ENCODE results near the gene TMEM52B.

Gene TMEM52B

DNA sequence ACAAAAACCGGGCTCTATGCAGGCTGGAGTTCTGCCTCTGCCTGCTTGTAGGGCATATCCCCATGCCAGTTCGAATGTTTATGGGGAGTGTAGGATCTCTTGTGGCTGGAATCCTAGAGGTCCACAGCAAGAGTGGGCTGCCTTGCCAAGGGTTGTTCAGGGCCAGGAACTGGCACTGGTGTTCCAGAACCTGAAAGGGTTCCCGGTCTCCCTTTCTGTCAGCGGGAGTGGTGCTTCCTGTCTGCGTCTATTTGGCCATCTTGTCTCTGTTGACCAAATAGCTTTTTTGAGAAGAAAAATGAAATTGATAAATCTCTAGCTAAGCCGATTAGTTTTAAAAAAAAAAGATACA is 24.7 kb upstream of the TMEM52B start:
- POLR2A ChIA-PET: no interaction called here
- TF ChIP-seq, protein P1, sequence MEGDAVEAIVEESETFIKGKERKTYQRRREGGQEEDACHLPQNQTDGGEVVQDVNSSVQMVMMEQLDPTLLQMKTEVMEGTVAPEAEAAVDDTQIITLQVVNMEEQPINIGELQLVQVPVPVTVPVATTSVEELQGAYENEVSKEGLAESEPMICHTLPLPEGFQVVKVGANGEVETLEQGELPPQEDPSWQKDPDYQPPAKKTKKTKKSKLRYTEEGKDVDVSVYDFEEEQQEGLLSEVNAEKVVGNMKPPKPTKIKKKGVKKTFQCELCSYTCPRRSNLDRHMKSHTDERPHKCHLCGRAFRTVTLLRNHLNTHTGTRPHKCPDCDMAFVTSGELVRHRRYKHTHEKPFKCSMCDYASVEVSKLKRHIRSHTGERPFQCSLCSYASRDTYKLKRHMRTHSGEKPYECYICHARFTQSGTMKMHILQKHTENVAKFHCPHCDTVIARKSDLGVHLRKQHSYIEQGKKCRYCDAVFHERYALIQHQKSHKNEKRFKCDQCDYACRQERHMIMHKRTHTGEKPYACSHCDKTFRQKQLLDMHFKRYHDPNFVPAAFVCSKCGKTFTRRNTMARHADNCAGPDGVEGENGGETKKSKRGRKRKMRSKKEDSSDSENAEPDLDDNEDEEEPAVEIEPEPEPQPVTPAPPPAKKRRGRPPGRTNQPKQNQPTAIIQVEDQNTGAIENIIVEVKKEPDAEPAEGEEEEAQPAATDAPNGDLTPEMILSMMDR (IDR thresholded peaks at IDR 0.05; ENCODE audit: insufficient read depth, low read length, missing control alignments): no peak
- CTCF ChIA-PET: interaction anchor here (0.6 to 4.9 kb wide), 14 partner anchors 10 to 408 kb away, joined by 3 to 26 read pairs (median 3); partner anchors contain the start of gene OLR1
- DNase-seq (ENCODE audit: low read depth, low spot score): no peak
- H3K4me3 ChIP-seq (ENCODE audit: low read depth, low read length): peak overlapping the region; percentile 58

DNA sequence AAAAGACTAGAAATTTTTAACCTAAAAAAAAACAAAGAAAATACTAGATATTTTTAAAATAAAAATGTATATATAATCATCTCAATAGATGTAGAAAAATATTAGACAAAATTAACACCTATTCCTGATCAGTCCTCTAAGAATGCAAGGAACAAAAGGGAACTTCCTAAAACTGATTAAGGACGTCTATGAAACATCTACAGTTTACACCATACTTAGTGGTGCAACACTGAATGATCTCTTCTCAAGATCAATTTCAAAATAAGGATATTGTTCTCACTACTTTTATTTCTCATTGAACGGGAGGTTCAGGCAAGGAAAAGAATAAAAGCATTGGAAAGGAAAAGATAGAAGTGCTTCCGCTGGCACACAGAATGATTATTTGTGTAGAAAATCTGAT is 22.9 kb upstream of the TMEM52B start:
- ChIA-PET CTCF (interaction anchor here (0.8 to 2.1 kb wide), 2 partner anchors 34 to 63 kb away, joined by 3 to 9 read pairs; no protein-coding TSS in a partner anchor), POLR2A (no interaction called here)
- H3K4me3 ChIP-seq (ENCODE audit: low read depth, low read length): no peak overlapping the region
- DNase-seq (ENCODE audit: low read depth, low spot score): no peak
- TF ChIP-seq, protein P1 (IDR thresholded peaks at IDR 0.05; ENCODE audit: insufficient read depth, low read length, missing control alignments): no peak

DNA sequence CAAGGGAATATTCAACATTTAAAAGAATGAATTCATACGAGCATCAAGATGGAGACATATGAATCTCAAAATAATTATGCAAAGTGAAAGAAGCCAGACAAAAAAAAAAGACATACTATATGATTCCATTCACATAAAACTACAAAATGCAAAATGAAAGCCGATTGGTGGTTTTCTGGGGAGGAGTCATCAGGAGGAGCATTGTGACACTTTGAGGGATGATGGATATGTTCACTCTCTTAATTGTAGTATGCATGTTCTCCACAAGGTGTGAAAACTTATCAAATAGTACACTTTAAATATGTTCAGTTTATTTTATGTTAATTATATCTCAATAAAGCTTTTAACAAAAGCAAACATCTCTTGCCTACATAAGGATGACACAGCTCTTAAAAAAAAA is 20.4 kb upstream of the TMEM52B start:
- no peak for DNase-seq (ENCODE audit: low read depth, low spot score)
- ChIA-PET CTCF (no interaction called here), POLR2A (no interaction called here)

DNA sequence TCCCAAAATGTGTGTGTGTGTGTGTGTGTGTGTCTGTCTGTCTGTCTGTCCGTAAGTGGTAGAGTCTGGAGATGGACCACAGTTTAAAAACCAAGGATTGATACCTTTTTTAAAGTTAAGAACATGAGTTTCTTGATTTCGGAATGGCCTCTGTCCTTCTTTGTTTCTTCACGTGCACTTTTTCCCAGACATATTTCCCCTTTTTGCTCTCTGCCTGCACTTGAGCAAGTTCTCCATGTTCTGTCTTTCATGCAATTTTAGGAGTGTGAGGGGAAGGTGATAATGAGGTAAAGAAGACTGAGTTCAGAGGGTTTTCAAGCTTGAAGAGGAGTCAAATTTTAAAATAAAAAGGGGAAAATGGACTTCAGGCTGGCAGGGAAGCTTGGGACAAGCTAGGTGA is 19.6 kb upstream of the TMEM52B start:
- TF ChIP-seq, protein P1 (IDR thresholded peaks at IDR 0.05; ENCODE audit: insufficient read depth, low read length, missing control alignments): no peak
- no peak for DNase-seq (ENCODE audit: low read depth, low spot score)
- CTCF ChIA-PET: interaction anchor here (1.3 to 1.7 kb wide), 3 partner anchors 10 to 28 kb away, joined by 4 to 6 read pairs (median 5); no protein-coding TSS in a partner anchor
- no peak overlapping the region for H3K4me3 ChIP-seq (ENCODE audit: low read depth, low read length)
- POLR2A ChIA-PET: no interaction called here

More for the DNA sequence above, 20.4 kb upstream of the TMEM52B start:
- no peak overlapping the region for H3K4me3 ChIP-seq (ENCODE audit: low read depth, low read length)
- TF ChIP-seq, protein P1 (IDR thresholded peaks at IDR 0.05; ENCODE audit: insufficient read depth, low read length, missing control alignments): no peak

DNA sequence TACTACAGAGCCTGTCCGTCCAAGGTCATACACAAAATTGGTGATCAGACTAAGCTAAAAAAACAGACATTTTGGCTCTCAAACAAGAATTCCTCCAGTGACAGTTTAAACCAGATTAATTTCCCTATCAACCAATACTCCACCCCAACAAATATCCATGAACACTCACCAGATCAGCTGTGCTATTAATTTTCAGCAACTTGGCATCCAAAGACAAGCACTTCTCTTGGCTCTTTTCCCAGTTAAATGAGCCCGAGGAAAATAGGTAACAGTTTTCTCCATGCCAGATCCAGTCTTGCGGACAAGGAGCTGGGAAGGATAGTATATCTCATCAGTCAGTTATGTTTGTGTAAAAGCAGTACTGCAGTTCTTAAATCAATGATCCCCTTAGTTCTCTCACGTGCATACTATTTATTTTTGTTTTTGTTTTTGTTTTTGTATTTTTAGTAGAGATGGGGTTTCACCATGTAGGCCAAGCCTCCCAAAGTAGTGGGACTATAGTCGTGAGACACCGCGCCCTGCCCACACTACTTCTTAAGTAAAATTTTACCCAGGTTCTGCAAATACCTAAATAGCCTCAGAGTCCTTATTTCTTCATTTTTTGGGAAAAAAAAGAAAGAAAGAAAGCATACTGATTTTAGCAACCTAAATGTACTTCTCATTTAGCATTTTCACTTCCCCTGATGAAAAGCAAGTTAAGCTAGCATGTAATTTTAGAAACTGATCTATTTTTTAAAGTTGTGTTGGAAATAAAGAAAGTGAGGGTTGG is 18.0 kb upstream of the TMEM52B start:
- ChIA-PET POLR2A (no interaction called here), CTCF (interaction anchor here (0.7 to 2.9 kb wide), 7 partner anchors 8 to 34 kb away, joined by 3 to 15 read pairs (median 5); partner anchors contain the start of gene CLEC7A)
- DNase-seq (ENCODE audit: low read depth, low spot score): no peak
- TF ChIP-seq, protein P1 (IDR thresholded peaks at IDR 0.05; ENCODE audit: insufficient read depth, low read length, missing control alignments): no peak
- no peak overlapping the region for H3K4me3 ChIP-seq (ENCODE audit: low read depth, low read length)

DNA sequence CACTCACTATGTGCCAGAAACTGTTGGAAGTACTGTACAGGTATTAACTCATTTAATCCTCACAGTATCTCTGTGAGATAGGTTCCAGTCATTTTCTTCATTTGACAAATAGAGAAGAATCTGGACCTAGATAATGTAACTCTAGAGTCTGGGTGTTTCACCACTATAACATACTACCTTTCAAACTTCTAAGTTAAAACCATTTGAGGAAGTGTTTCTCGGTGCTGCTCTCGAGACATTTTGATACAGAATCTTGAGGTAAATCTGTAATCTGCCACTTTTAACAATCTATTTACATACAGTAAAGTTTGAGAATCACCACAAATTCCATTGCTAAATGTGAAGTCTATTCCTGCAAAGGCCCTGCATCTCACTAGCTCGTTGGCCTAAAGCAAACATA is 15.7 kb upstream of the TMEM52B start:
- no peak overlapping the region for H3K4me3 ChIP-seq (ENCODE audit: low read depth, low read length)
- ChIA-PET CTCF (interaction anchor here (2.9 kb wide), 1 partner anchor 11 kb away, joined by 15 read pairs; no protein-coding TSS in a partner anchor), POLR2A (no interaction called here)
- DNase-seq (ENCODE audit: low read depth, low spot score): no peak
- TF ChIP-seq, protein P1 (IDR thresholded peaks at IDR 0.05; ENCODE audit: insufficient read depth, low read length, missing control alignments): no peak
